Stimulated activated CD4-positive, alpha-beta T cell treated with anti-CD3 and anti-CD28 coated beads, Interleukin-1b, Interleukin-23, amount 100 ng/mL, for 1 hour (primary cell): ENCODE measurements around the gene SND1.

ENCODE experiments used
- DNase-seq, 2 donors: peaks; one replicate each; pipeline ENCODE4 v3.0.0-alpha.2; 2020; ENCODE audit warnings: low read depth in 2 of 2

SND1 gene

DNA sequence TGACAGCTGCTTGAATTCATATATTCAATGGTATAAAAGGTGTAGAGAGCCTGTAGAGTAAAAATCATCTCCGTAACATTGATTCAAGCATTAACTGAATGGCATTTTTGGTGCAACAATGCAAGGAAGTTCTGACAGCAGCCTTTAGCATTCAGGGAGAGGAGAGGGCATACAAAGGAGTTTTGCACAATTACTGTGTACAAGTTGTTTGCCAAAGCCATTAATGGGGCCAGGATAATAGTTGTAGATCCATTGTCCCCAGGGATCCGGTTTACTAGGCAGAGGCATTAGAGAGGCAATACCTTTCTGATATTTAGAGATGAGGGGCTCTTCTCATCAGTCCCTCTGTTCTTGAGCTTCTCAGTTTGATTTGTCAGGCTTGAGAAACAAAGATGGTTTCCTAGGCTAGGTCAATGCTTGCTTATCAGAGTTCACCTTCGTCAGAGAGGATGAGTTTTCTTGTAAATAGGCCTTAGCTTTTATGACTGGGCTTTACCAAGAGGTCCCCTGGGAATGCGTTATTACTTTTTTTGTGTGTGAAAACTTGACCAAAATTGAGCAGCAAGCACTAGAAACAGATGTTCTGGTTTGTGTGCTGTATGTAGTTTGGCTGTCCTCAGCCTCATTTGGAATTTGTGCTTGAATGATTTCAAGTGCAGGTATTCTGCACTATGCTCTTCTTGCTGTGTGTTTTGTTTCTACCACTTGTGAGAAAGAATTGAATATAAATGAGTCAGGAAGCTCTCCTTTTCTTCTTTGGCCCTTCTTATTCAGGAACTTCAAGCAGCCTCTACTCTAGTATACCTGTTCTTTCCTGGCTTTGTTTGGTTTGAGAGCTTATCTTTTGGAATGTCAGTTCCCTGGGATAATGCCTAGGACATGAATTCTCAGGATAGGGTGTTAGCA is 32.0 kb downstream of the SND1 start:
- DNase-seq = no peak

GRCh38 chr7:127689194-127689772 is 37.3 kb downstream of the SND1 start:
- DNase-seq = no peak

DNA sequence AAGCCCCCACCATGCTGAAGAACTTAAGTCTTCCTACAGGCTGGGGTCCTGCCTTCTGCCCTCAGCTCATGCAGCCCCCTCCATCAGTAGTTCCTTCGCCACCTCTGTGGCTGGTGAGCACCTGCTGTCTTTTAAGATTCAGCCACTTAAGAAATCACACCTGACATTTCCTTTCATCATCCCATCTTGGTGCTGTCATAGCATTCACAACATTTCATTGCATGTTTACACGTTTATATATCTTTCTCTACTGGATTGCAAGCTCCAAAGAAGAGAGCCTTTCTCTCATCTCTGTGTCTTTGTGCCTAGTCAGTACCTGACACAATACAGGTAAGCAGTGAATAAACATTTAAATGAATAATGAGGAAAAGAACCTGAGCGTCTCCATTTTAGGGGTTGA is 38.3 kb downstream of the SND1 start:
- no peak for DNase-seq

GRCh38 chr7:127690806-127691205 is 38.8 kb downstream of the SND1 start:
- no peak for DNase-seq

- DNase-seq = no peak
Observed at GRCh38 chr7:127692200-127692599, 40.2 kb downstream of the SND1 start.

- no peak for DNase-seq
Observed at GRCh38 chr7:127699853-127700252, 47.9 kb downstream of the SND1 start.

DNA sequence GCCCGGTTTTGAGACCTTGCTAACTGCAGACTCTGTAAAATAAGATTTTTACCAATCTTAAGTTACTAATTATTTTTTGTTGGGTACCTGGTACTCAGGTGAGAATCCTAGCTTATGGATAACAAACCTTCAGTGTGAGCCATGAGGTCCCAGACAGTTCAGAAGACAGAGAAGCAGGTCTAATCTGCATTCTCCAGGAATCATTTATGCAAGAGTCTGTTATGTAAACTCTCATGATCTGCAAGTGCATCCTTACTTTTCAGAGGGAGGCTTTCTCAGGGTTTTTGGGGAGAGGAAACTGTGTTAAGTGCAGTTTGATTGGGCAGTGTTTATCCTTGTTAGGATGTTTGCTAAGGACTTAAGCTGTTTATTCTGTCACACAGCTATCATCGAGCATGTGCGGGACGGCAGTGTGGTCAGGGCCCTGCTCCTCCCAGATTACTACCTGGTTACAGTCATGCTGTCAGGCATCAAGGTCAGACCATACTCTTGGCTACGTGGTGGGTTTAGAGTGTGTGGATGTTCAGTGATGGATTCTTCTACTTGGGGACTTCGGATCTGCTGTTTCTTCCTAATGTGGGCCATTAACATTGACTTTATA is 50.2 kb downstream of the SND1 start:
- DNase-seq = no peak

GRCh38 chr7:127702938-127703337 is 50.9 kb downstream of the SND1 start:
- DNase-seq = no peak

DNA sequence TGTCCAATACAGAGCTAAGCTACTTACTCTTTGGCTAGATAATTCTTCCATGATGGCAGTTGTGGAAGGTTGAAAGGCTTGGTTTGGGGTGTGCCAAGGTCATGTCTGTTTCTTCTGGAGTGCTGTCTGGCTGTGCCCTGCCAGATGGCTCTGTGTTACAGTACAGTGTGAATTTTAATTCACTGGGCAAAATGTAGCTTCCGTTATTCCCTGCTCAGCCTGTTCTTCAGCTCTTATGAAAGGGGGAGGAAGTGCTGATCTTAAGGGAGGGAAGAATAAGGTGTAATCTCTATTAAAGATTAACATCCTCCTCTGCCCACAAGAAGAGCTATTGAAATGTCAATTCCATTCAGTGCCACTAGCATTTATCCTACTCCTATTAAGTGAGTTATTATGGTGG is 52.2 kb downstream of the SND1 start:
- no peak for DNase-seq

- no peak for DNase-seq
Observed at GRCh38 chr7:127705461-127705959, 53.5 kb downstream of the SND1 start.

DNA sequence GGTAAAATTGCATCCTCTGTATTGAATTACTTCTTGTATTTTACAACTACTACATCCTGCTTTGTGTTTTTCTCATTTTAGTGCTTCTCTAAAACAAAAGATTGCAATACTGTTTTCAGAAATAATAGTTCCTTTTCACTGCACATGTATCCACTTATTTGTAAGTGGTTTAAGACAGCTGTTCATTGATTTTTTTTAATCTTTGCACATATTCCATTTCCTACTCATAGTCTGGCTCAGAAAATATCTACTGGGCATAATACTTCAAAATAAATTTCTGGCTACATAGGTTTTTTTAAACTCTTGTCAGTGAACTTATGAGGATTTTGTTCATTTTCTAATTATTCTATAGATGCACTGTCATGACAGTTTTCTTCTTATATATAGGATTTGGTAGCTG is 54.8 kb downstream of the SND1 start:
- no peak for DNase-seq

GRCh38 chr7:127708201-127708600 is 56.2 kb downstream of the SND1 start:
- no peak for DNase-seq

DNA sequence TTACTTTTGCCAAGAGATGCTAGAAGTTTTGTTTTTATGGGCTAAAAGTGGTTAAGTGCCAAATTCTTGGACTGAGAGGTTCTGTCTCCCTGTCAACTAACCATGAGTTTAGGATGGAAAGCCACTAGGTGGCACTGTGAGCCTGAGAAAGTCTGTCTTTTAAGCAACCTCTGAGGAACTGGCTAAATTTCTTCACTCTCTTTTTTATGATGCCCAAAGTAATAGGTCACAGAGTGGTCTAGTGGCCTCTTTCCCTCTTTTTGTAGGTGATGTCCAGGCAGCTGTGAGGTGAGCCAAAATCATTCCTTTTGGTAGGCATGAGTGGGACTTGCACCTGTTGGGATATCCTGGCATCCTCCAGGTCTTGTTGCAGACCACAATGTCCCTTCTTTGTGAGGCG is 56.8 kb downstream of the SND1 start:
- DNase-seq = peak; percentile 31 to 46

DNA sequence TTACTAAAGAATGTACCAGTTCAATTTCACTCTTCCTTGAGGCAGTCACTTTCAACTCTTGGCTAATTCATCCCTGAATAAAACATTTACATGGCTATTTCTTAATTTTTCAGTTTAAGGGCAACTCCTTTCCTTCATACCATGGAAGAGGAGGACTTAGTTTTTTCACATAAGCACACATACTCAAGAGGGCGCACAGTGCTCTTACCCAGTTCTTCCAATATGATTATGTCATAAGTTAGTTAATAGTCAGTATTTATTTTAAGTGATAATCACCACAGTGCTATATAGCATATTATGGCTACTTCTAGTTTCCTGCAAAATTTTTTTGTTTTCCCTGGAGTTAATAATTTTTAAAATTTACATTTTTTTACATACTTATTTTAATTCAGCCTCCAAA is 58.6 kb downstream of the SND1 start:
- DNase-seq = no peak

GRCh38 chr7:127711872-127712271 is 59.9 kb downstream of the SND1 start:
- no peak for DNase-seq

- no peak for DNase-seq
Observed at GRCh38 chr7:127713006-127713405, 61.0 kb downstream of the SND1 start.

- no peak for DNase-seq
Observed at GRCh38 chr7:127713758-127714157, 61.8 kb downstream of the SND1 start.

DNA sequence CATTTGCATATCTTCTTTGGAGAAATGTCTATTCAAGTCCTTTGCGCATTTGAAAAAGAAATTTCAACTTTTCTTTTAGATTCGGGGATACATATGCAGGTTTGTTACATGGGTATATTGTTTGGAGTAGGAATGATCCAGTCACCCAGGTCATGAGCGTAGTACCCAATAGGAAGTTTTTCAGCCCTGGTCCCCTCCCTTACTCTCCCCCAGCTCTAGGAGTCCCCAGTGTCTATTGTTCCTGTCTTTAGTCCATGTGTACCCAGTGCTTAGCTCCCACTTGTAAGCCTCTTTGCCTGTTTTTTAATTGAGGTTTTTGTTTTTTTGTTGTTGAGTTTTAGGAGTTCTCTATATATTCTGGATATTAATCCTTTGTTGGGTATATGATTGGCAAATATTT is 63.3 kb downstream of the SND1 start:
- no peak for DNase-seq

- DNase-seq = no peak
Observed at GRCh38 chr7:127715901-127716300, 63.9 kb downstream of the SND1 start.

DNA sequence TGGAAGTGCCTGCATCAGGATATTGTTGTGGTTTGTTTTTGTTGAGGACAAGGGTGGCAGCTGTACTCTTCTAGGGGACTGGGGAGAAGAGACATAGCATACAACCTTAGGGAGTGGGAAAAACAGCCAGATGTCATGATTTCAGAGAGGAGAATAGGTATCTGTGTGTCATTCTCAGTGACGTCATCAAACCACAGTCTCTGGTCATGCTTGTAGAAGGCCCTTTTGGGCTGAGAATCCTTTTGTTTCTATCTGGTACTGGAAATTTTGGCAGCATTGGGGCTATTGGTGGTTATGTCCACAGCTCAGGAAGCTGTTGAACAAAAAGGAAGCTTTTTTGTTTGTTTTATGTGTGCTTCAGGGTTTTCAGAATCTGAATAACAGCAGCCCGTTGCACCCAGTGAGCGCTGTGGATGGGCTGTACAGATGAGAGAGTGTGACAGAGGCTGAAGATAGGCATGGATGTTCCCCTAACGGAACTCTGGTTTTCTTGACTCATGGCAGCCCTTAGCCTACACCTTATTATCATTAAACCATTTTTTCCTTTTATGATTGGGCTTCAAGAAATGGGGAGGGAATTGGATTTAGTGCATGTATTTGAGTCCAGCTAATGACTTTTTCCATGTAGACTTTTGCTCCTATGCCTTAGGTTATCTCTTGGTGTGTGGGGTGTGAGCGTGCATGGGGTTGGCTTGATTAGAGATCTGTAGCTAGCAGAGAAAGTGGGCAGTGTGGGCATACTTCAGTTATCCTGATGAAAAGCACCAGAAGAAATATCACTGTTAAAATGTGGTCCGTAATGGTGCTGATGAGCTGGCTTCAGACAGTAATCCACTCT is 65.7 kb downstream of the SND1 start:
- DNase-seq = no peak

GRCh38 chr7:127718340-127718679 is 66.3 kb downstream of the SND1 start:
- DNase-seq = no peak

- DNase-seq = no peak
Observed at GRCh38 chr7:127726476-127726875, 74.5 kb downstream of the SND1 start.
